HepG2 (cell line): ENCODE measurements around the gene NFKBIZ. TPM values are rescaled to one million over a fixed set of nuclear protein-coding genes. Genes with fewer than 3 reads are reported as not detected.

ENCODE experiments used
- ATAC-seq: fragments of 200-7000 bp; cut with Tn5 transposase; 3 replicates; pipeline ENCODE4 v1.9.1; 2020; ENCODE audit warnings: mild to moderate bottlenecking, moderate library complexity
- BruUV-seq: library from RNA; stranded (reverse); fragments of 400-500 nt; replicated peaks from 2 replicates; lab custom pipeline; 2021; lab: Mats Ljungman, UMichigan
- CTCF ChIA-PET: fragments of 300-600 bp; formaldehyde crosslinking; extraction: SDS; loops from one replicate; lab custom pipeline; 2021; ENCODE audit warnings: low total read pairs, inconsistent platforms, low intra/inter-chr PET ratio; lab: Yijun Ruan, JAX
- POLR2A ChIA-PET: fragments of 350-600 bp; sonication (Branson Sonifier 250); formaldehyde crosslinking; loops from one replicate; lab custom pipeline; 2020; ENCODE audit warnings: antibody characterized with exemption, inconsistent platforms; lab: Yijun Ruan, JAX
- DNase-seq: peaks from one replicate; pipeline ENCODE4 v3.0.0-alpha.2; 2015; ENCODE audit warnings: low spot score
- FAIRE-seq: peaks from 3 replicates; lab custom pipeline; 2011; peaks lifted over from hg19 to GRCh38; lab: Jason Lieb, UNC
- H2AFZ ChIP-seq: one replicate; pipeline ENCODE4 v1.6.1; 2011; ENCODE audit warnings: low read length, inconsistent platforms
- H3K27ac ChIP-seq: fragments of 300-600 bp; 3 replicates; pipeline ENCODE4 v1.8.0; 2011; ENCODE audit warnings: mixed run types, mild to moderate bottlenecking, mixed read lengths, low read length, inconsistent platforms; ENCODE audit not compliant: insufficient read depth; ENCODE audit errors: extremely low read length
- H3K27me3 ChIP-seq, 2 experiments: fragments of 200-600 bp in 1 of 2; 2 replicates in 1 of 2; 3 replicates in 1 of 2; pipeline versions ENCODE4 v1.6.0 to v1.8.0; 2011; ENCODE audit warnings: low read length in 2 of 2, mild to moderate bottlenecking in 2 of 2, moderate library complexity in 2 of 2, inconsistent platforms in 1 of 2; ENCODE audit not compliant: insufficient read depth in 2 of 2, control insufficient read depth in 1 of 2
- H3K36me3 ChIP-seq, 2 experiments: fragments of 200-600 bp in 1 of 2; replicated peaks in 1 of 2; 2 replicates in 1 of 2; 3 replicates in 1 of 2; pipeline versions ENCODE4 v1.5.1 to v1.8.0; 2011; ENCODE audit warnings: low read length in 2 of 2, inconsistent platforms in 1 of 2; ENCODE audit not compliant: insufficient read depth in 2 of 2, control insufficient read depth in 1 of 2
- H3K4me1 ChIP-seq: 2 replicates; pipeline ENCODE4 v1.5.1; 2012; ENCODE audit warnings: low read length, inconsistent platforms; ENCODE audit not compliant: insufficient read depth
- H3K4me2 ChIP-seq: 2 replicates; pipeline ENCODE4 v1.6.0; 2011; ENCODE audit warnings: low read depth, low read length, inconsistent platforms
- H3K4me3 ChIP-seq, 3 experiments: fragments of 200-600 bp in 1 of 3; sonication (generic), shearing (Covaris generic) in 1 of 3; replicated peaks in 1 of 3; 2 replicates each; pipeline ENCODE4 v1.5.1; 2011 to 2016; ENCODE audit warnings: low read length in 3 of 3, inconsistent platforms in 2 of 3, low read depth in 2 of 3, mild to moderate bottlenecking in 2 of 3, control low read depth in 1 of 3, mixed read lengths in 1 of 3; ENCODE audit not compliant: insufficient read depth in 1 of 3
- H3K79me2 ChIP-seq: one replicate; pipeline ENCODE4 v1.6.1; 2011; ENCODE audit warnings: low read length, inconsistent platforms; ENCODE audit not compliant: insufficient read depth
- H3K9ac ChIP-seq: 2 replicates; pipeline ENCODE4 v1.6.0; 2011; ENCODE audit warnings: mild to moderate bottlenecking, low read depth, low read length, inconsistent platforms; ENCODE audit not compliant: insufficient read depth
- H3K9me3 ChIP-seq: 2 replicates; pipeline ENCODE4 v1.5.1; 2012; ENCODE audit warnings: mild to moderate bottlenecking, low read length
- H4K20me1 ChIP-seq: 2 replicates; pipeline ENCODE4 v1.6.0; 2011; ENCODE audit warnings: inconsistent platforms, mild to moderate bottlenecking, low read length, moderate library complexity; ENCODE audit not compliant: insufficient read depth
- ARID2 ChIP-seq: sonication (generic); formaldehyde crosslinking; IDR thresholded peaks from 2 replicates; pipeline ENCODE4 v1.8.1; 2022; ENCODE audit warnings: mild to moderate bottlenecking, missing genetic modification reagents, borderline replicate concordance
- DR1 ChIP-seq: sonication (generic); formaldehyde crosslinking; IDR thresholded peaks from 2 replicates; pipeline ENCODE4 v1.8.0; 2021; ENCODE audit warnings: mild to moderate bottlenecking, missing genetic modification reagents, inconsistent platforms
- HNRNPLL ChIP-seq: fragments of 200-400 bp; formaldehyde crosslinking; IDR thresholded peaks from 2 replicates; pipeline ENCODE4 v1.6.1; 2017; ENCODE audit warnings: mild to moderate bottlenecking, low read depth, low read length; ENCODE audit not compliant: poor library complexity, severe bottlenecking
- RAD51 ChIP-seq: fragments of 450-650 bp; IDR thresholded peaks from 2 replicates; pipeline ENCODE4 v1.6.1; 2016; ENCODE audit warnings: borderline replicate concordance
- SCMH1 ChIP-seq: sonication (generic); formaldehyde crosslinking; IDR thresholded peaks from 2 replicates; pipeline ENCODE4 v1.9.0; 2021; ENCODE audit warnings: missing genetic modification reagents, mild to moderate bottlenecking, borderline replicate concordance
- SIX1 ChIP-seq: sonication (generic); formaldehyde crosslinking; IDR thresholded peaks from 2 replicates; pipeline ENCODE4 v1.4.0; 2020; ENCODE audit warnings: missing genetic modification reagents, borderline replicate concordance
- THYN1 ChIP-seq: sonication (generic); formaldehyde crosslinking; IDR thresholded peaks from 2 replicates; pipeline ENCODE4 v1.8.1; 2023; ENCODE audit warnings: low read depth, mild to moderate bottlenecking, moderate library complexity, missing genetic modification reagents, borderline replicate concordance
- ZNF383 ChIP-seq: sonication (generic); formaldehyde crosslinking; IDR thresholded peaks from 2 replicates; pipeline ENCODE4 v1.4.0; 2020; ENCODE audit warnings: missing genetic modification reagents, mild to moderate bottlenecking, borderline replicate concordance
- ZNF569 ChIP-seq: sonication (generic); formaldehyde crosslinking; IDR thresholded peaks from 2 replicates; pipeline ENCODE4 v1.5.0; 2020; ENCODE audit warnings: mild to moderate bottlenecking, missing genetic modification reagents, moderate library complexity, borderline replicate concordance
- ZNF776 ChIP-seq: sonication (generic); formaldehyde crosslinking; IDR thresholded peaks from 2 replicates; pipeline ENCODE4 v1.4.0; 2020; ENCODE audit warnings: mild to moderate bottlenecking, missing genetic modification reagents
- WGBS: methylation state at CpG from one replicate; pipeline ENCODE4 v1.1.6; 2017; ENCODE audit warnings: low lambda C conversion rate; 5-methylcytosine and 5-hydroxymethylcytosine counted together
- in situ Hi-C: cut with HindIII; loops from 2 replicates; pipeline ENCODE4 v1.10.0; 2017; ENCODE audit warnings: low pct_unique_long_range_greater_than_20kb; ENCODE audit not compliant: extremely low pct_ligation_motif_present
- intact Hi-C: fragments of 100-400 bp; cut with micrococcal nuclease; formaldehyde crosslinking; loops from one replicate; pipeline ENCODE4 v1.10.0; 2022; ENCODE audit not compliant: unreplicated experiment
- polyA plus RNA-seq, 8 experiments: library from polyadenylated mRNA; depleted of rRNA in 3 of 8; stranded (reverse) in 7 of 8; unstranded in 1 of 8; fragments of >200 nt; fragmentation: Illumina TruSeq in 4 of 8; extraction: Trizol in 4 of 8; gene quantifications; 2 replicates each; pipeline versions ENCODE4 v1.2.1 to v1.2.3, GENCODE V29; 2011 to 2016; ENCODE audit warnings: low read depth in 4 of 8, missing spikeins in 1 of 8, mixed read lengths in 1 of 8; ENCODE audit not compliant: insufficient read depth in 1 of 8
- total RNA-seq, 5 experiments: library from RNA; depleted of rRNA; stranded (reverse); fragments of >200 nt; fragmentation: Illumina TruSeq; extraction: Trizol; gene quantifications; 2 replicates each; pipeline ENCODE4 v1.2.3, GENCODE V29; 2016; ENCODE audit warnings: low read depth in 1 of 5
- TF ChIP-seq, protein P1 (sequence below): sonication (generic); formaldehyde crosslinking; IDR thresholded peaks from 2 replicates; pipeline ENCODE4 v1.8.0; 2022; ENCODE audit warnings: low read depth, missing genetic modification reagents
- TF ChIP-seq, protein P2 (sequence below): sonication (generic); formaldehyde crosslinking; IDR thresholded peaks from 2 replicates; pipeline ENCODE4; 2020; ENCODE audit warnings: missing genetic modification reagents, mild to moderate bottlenecking, borderline replicate concordance
- TF ChIP-seq, protein P3 (sequence below): sonication (generic); formaldehyde crosslinking; IDR thresholded peaks from 2 replicates; pipeline ENCODE4 v1.5.0; 2020; ENCODE audit warnings: missing genetic modification reagents

NFKBIZ gene
- total and polyA plus RNA-seq, 2 of the 13 experiments (the other 11 are each of a cell fraction or from before 2014, with no cell fraction given) = 25.9 to 60.6 TPM

DNA sequence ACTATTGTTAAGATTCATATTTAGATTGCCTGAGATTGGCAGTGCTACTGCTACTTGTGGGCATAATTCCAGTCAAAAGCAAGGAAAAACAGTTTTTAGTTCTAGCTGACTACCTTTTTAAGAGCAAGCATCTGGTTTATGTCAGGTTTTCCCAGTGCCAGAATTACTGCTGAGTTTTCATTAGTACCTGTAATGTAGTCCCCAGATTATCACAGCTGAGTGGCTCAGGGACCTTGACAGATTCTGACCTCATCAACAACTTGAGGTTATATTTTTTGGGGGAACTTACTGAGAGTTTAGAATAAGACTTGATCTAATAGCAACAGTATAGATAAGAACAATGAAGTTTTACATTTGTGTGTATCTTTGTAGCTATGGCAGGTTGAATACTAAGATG is 39.3 kb upstream of the NFKBIZ start:
- intact Hi-C loops = loop anchor here (5.0 kb wide), 2 partner anchors 37 to 252 kb away; partner anchors contain the start of gene NFKBIZ
- DNase-seq = no peak
- Histone ChIP-seq H3K9me3 (no peaks in the 10 kb centered on the region), H2AFZ (no peak overlapping the region), H3K4me1 (peaks cover 29% of the 10 kb centered on the region), H3K4me2 (no peak overlapping the region), H3K9ac (no peak overlapping the region), H4K20me1 (no peaks in the 10 kb centered on the region), H3K4me3 (no peak overlapping the region), H3K36me3 (no peaks in the 10 kb centered on the region), H3K79me2 (no peaks in the 10 kb centered on the region), H3K27me3 (no peaks in the 10 kb centered on the region), H3K27ac (no peak overlapping the region)
- CTCF ChIA-PET = interaction anchor here (1.3 to 2.4 kb wide), 3 partner anchors 415 to 726 kb away, joined by 4 to 24 read pairs (median 8); no protein-coding TSS in a partner anchor
- no peak for TF ChIP-seq HNRNPLL
- no peak for TF ChIP-seq ZNF776 (CRISPR knock-in tag)
- in situ Hi-C loops = no loop called here
- FAIRE-seq = no peak
- ATAC-seq = no peak
- POLR2A ChIA-PET = no interaction called here
- BruUV-seq = no TSS peak

DNA sequence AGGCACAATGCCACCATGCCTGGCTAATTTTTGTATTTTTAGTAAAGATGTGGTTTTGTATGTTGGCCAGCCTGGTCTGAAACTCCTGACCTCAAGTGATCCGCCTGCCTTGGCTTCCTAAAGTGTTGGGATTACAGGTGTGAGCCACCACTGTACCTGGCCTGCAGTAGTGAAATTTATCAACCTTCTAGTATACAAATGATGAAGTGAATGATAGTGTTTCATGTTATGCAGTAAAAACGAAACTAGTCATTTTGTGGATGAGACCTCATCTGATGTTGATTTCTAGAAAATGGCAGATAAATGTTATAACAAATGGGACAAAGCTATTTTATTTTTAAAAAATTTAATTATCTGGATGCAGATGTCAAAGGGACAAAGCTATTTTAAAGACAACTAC is 37.4 kb upstream of the NFKBIZ start:
- no TSS peak for BruUV-seq
- no peak overlapping the region for H3K4me2 ChIP-seq
- WGBS = 80% methylated on average over 2 of the region's 2 CpGs
- ATAC-seq (no peak), DNase-seq (no peak), FAIRE-seq (no peak)
- CTCF ChIA-PET = no interaction called here
- in situ Hi-C loops (no loop called here), intact Hi-C loops (loop anchor here (5.0 kb wide), 2 partner anchors 35 to 250 kb away; partner anchors contain the start of gene NFKBIZ)
- H3K27ac ChIP-seq = no peak overlapping the region
- H3K4me3 ChIP-seq = no peak overlapping the region
- peaks cover 26% of the 10 kb centered on the region for H3K4me1 ChIP-seq
- no peak overlapping the region for H2AFZ ChIP-seq
- no peak overlapping the region for H3K9ac ChIP-seq
- POLR2A ChIA-PET = interaction anchor here (1.9 kb wide), 1 partner anchor 37 kb away, joined by 6 read pairs; the partner anchor contains the start of gene NFKBIZ
- H3K79me2 ChIP-seq = no peaks in the 10 kb centered on the region
- no peaks in the 10 kb centered on the region for H3K36me3 ChIP-seq
- no peaks in the 10 kb centered on the region for H3K27me3 ChIP-seq
- H3K9me3 ChIP-seq = no peaks in the 10 kb centered on the region
- H4K20me1 ChIP-seq = no peaks in the 10 kb centered on the region
- TF ChIP-seq, protein P1, sequence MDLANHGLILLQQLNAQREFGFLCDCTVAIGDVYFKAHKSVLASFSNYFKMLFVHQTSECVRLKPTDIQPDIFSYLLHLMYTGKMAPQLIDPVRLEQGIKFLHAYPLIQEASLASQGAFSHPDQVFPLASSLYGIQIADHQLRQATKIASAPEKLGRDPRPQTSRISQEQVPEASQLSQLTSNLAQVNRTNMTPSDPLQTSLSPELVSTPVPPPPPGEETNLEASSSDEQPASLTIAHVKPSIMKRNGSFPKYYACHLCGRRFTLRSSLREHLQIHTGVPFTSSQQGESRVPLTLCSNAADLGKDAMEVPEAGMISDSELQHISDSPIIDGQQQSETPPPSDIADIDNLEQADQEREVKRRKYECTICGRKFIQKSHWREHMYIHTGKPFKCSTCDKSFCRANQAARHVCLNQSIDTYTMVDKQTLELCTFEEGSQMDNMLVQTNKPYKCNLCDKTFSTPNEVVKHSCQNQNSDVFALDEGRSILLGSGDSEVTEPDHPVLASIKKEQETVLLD (CRISPR knock-in tag) = no peak
- TF ChIP-seq, protein P2, sequence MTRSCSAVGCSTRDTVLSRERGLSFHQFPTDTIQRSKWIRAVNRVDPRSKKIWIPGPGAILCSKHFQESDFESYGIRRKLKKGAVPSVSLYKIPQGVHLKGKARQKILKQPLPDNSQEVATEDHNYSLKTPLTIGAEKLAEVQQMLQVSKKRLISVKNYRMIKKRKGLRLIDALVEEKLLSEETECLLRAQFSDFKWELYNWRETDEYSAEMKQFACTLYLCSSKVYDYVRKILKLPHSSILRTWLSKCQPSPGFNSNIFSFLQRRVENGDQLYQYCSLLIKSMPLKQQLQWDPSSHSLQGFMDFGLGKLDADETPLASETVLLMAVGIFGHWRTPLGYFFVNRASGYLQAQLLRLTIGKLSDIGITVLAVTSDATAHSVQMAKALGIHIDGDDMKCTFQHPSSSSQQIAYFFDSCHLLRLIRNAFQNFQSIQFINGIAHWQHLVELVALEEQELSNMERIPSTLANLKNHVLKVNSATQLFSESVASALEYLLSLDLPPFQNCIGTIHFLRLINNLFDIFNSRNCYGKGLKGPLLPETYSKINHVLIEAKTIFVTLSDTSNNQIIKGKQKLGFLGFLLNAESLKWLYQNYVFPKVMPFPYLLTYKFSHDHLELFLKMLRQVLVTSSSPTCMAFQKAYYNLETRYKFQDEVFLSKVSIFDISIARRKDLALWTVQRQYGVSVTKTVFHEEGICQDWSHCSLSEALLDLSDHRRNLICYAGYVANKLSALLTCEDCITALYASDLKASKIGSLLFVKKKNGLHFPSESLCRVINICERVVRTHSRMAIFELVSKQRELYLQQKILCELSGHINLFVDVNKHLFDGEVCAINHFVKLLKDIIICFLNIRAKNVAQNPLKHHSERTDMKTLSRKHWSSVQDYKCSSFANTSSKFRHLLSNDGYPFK (CRISPR knock-in tag) = no peak
- TF ChIP-seq ZNF569 (CRISPR knock-in tag) (no peak), ZNF383 (no peak), DR1 (CRISPR knock-in tag) (no peak), THYN1 (CRISPR knock-in tag) (no peak), SCMH1 (CRISPR knock-in tag) (no peak), ARID2 (no peak), RAD51 (no peak), SIX1 (CRISPR knock-in tag) (no peak)
- TF ChIP-seq, protein P3, sequence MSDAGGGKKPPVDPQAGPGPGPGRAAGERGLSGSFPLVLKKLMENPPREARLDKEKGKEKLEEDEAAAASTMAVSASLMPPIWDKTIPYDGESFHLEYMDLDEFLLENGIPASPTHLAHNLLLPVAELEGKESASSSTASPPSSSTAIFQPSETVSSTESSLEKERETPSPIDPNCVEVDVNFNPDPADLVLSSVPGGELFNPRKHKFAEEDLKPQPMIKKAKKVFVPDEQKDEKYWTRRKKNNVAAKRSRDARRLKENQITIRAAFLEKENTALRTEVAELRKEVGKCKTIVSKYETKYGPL (CRISPR knock-in tag) = no peak
